HepG2 (cell line): ENCODE measurements around the gene TOM1L2. TPM values are rescaled to one million over a fixed set of nuclear protein-coding genes. Genes with fewer than 3 reads are reported as not detected.

Source experiments
- ARNT2 ChIP-seq: sonication (generic); formaldehyde crosslinking; IDR thresholded peaks from 2 replicates; pipeline ENCODE4 v1.8.0; 2022; ENCODE audit warnings: mild to moderate bottlenecking, low read depth, missing genetic modification reagents, moderate library complexity
- BRF2 ChIP-seq: sonication (generic); formaldehyde crosslinking; IDR thresholded peaks from 2 replicates; pipeline ENCODE4 v1.8.1; 2022; ENCODE audit warnings: mild to moderate bottlenecking, missing genetic modification reagents
- CENPX ChIP-seq: sonication (generic); formaldehyde crosslinking; IDR thresholded peaks from 2 replicates; pipeline ENCODE4 v1.9.0; 2021; ENCODE audit warnings: mild to moderate bottlenecking, missing genetic modification reagents, moderate library complexity
- FOXK1 ChIP-seq: sonication (generic); formaldehyde crosslinking; IDR thresholded peaks from 2 replicates; pipeline ENCODE4 v1.4.0; 2020; ENCODE audit warnings: low read depth, missing genetic modification reagents, borderline replicate concordance
- GZF1 ChIP-seq: sonication (generic); formaldehyde crosslinking; IDR thresholded peaks from 2 replicates; pipeline ENCODE4 v1.5.1; 2020; ENCODE audit warnings: mild to moderate bottlenecking, missing genetic modification reagents
- HNF4A ChIP-seq: sonication (generic); formaldehyde crosslinking; IDR thresholded peaks from 2 replicates; pipeline ENCODE4 v1.4.0; 2020; ENCODE audit warnings: missing genetic modification reagents
- KLF9 ChIP-seq: IDR thresholded peaks from 2 replicates; pipeline ENCODE4 v1.6.1; 2016; ENCODE audit warnings: low read depth
- MAZ ChIP-seq, 2 experiments: sonication (generic) in 1 of 2; formaldehyde crosslinking in 1 of 2; IDR thresholded peaks; 2 replicates each; pipeline versions ENCODE4 v1.5.0 to v1.6.1; 2012 to 2020; ENCODE audit warnings: low read depth in 2 of 2, mild to moderate bottlenecking in 2 of 2, borderline replicate concordance in 1 of 2, improper control_type of control experiment in 1 of 2, low read length in 1 of 2, missing genetic modification reagents in 1 of 2, moderate library complexity in 1 of 2
- NFRKB ChIP-seq: fragments of 450-650 bp; IDR thresholded peaks from 2 replicates; pipeline ENCODE4 v1.6.1; 2017
- PHF21A ChIP-seq: sonication (generic); formaldehyde crosslinking; IDR thresholded peaks from 2 replicates; pipeline ENCODE4 v1.5.0; 2020; ENCODE audit warnings: mild to moderate bottlenecking, missing genetic modification reagents
- POGK ChIP-seq: sonication (generic); formaldehyde crosslinking; conservative IDR thresholded peaks from 2 replicates; pipeline ENCODE4 v1.8.0; 2022; ENCODE audit warnings: mild to moderate bottlenecking, moderate library complexity, missing genetic modification reagents
- TARDBP ChIP-seq: sonication (generic); formaldehyde crosslinking; IDR thresholded peaks from 2 replicates; pipeline ENCODE4 v1.8.0; 2022; ENCODE audit warnings: mild to moderate bottlenecking, missing genetic modification reagents
- TEAD2 ChIP-seq: sonication (generic); formaldehyde crosslinking; IDR thresholded peaks from 2 replicates; pipeline ENCODE4 v1.9.0; 2021; ENCODE audit warnings: missing genetic modification reagents
- ZMAT5 ChIP-seq: sonication (generic); formaldehyde crosslinking; IDR thresholded peaks from 2 replicates; pipeline ENCODE4 v1.5.0; 2020; ENCODE audit warnings: mild to moderate bottlenecking, low read depth, missing genetic modification reagents, borderline replicate concordance
- ZNF33A ChIP-seq: sonication (generic); formaldehyde crosslinking; IDR thresholded peaks from 2 replicates; pipeline ENCODE4 v1.5.1; 2020; ENCODE audit warnings: missing genetic modification reagents, mild to moderate bottlenecking, moderate library complexity, borderline replicate concordance
- ZNF468 ChIP-seq: sonication (generic); formaldehyde crosslinking; IDR thresholded peaks from 2 replicates; pipeline ENCODE4 v1.8.0; 2022; ENCODE audit warnings: mild to moderate bottlenecking, moderate library complexity, missing genetic modification reagents
- ZNF574 ChIP-seq: sonication (generic); formaldehyde crosslinking; IDR thresholded peaks from 2 replicates; pipeline ENCODE4 v1.4.0; 2020; ENCODE audit warnings: missing genetic modification reagents
- ZNF607 ChIP-seq: sonication (generic); formaldehyde crosslinking; IDR thresholded peaks from 2 replicates; pipeline ENCODE4 v1.5.1; 2020; ENCODE audit warnings: missing genetic modification reagents, mild to moderate bottlenecking, borderline replicate concordance
- ZNF644 ChIP-seq: IDR thresholded peaks from 2 replicates; pipeline ENCODE4 v1.6.1; 2016; ENCODE audit warnings: low read depth
- ZNF749 ChIP-seq: sonication (generic); formaldehyde crosslinking; IDR thresholded peaks from 2 replicates; pipeline ENCODE4 v1.8.0; 2022; ENCODE audit warnings: mild to moderate bottlenecking, missing genetic modification reagents, moderate library complexity, borderline replicate concordance
- ZNF780A ChIP-seq: sonication (generic); formaldehyde crosslinking; IDR thresholded peaks from 2 replicates; pipeline ENCODE4 v1.8.0; 2022; ENCODE audit warnings: mild to moderate bottlenecking, missing genetic modification reagents, moderate library complexity
- polyA plus RNA-seq, 8 experiments: library from polyadenylated mRNA; depleted of rRNA in 3 of 8; stranded (reverse) in 7 of 8; unstranded in 1 of 8; fragments of >200 nt; fragmentation: Illumina TruSeq in 4 of 8; extraction: Trizol in 4 of 8; gene quantifications; 2 replicates each; pipeline versions ENCODE4 v1.2.1 to v1.2.3, GENCODE V29; 2011 to 2016; ENCODE audit warnings: low read depth in 4 of 8, missing spikeins in 1 of 8, mixed read lengths in 1 of 8; ENCODE audit not compliant: insufficient read depth in 1 of 8
- total RNA-seq, 5 experiments: library from RNA; depleted of rRNA; stranded (reverse); fragments of >200 nt; fragmentation: Illumina TruSeq; extraction: Trizol; gene quantifications; 2 replicates each; pipeline ENCODE4 v1.2.3, GENCODE V29; 2016; ENCODE audit warnings: low read depth in 1 of 5

TOM1L2 gene
- total and polyA plus RNA-seq, 2 of the 13 experiments (the other 11 are each of a cell fraction or from before 2014, with no cell fraction given) = 4.7 to 7.4 TPM

- TF ChIP-seq FOXK1 (CRISPR knock-in tag) (no peak), BRF2 (CRISPR knock-in tag) (no peak), ZNF780A (CRISPR knock-in tag) (no peak), ZNF468 (no peak), GZF1 (no peak), ZNF574 (CRISPR knock-in tag) (peak; percentile 54; the same call in 1 of the 2 replicates), ZNF33A (CRISPR knock-in tag) (no peak), NFRKB (no peak), CENPX (no peak), HNF4A (CRISPR knock-in tag) (peak; percentile 16; the same call in 1 of the 2 replicates), TEAD2 (CRISPR knock-in tag) (no peak), TARDBP (CRISPR knock-in tag) (0 out of 2 replicates have a peak, but pooled peaks have one; percentile 53), ZNF644 (no peak), ARNT2 (CRISPR knock-in tag) (no peak), POGK (no peak), ZMAT5 (no peak), ZNF607 (no peak), ZNF749 (CRISPR knock-in tag) (no peak), PHF21A (CRISPR knock-in tag) (0 out of 2 replicates have a peak, but pooled peaks have one; percentile 39), MAZ (IDR thresholded peaks at IDR 0.05; ENCODE audit: borderline replicate concordance, low read depth, low read length) (no peak), MAZ (CRISPR knock-in tag; IDR thresholded peaks at IDR 0.05; ENCODE audit: low read depth) (no peak), KLF9 (CRISPR knock-in tag) (no peak)
Measured at GRCh38 chr17:17824783-17825614, 147.2 kb downstream of the TOM1L2 start (continued).
